HG03565 (cell line): Measurements from ENCODE around the gene RAB6B.

ENCODE experiments used
- ATAC-seq: cut with Tn5 transposase; IDR thresholded peaks from one replicate; pipeline ENCODE4 v1.9.1; 2021; ENCODE audit warnings: mild to moderate bottlenecking, moderate library complexity; ENCODE audit not compliant: unreplicated experiment

The RAB6B gene

GRCh38 chr3:133775835-133776234, 119.8 kb downstream of the RAB6B start:
- no peak for ATAC-seq

- ATAC-seq = no peak
Observed at GRCh38 chr3:133775309-133775708, 120.4 kb downstream of the RAB6B start.
